ENCODE measurements around the gene ECEL1.

ECEL1 gene

GRCh38 chr2:232523682-232524597 lies 36.3 kb upstream of the ECEL1 start (continued):
- TF ChIP-seq REST (tag by site-specific recombination; IDR thresholded peaks at IDR 0.05) (peak; percentile 46; the same call in 1 of the 2 replicates), ZSCAN18 (tag by site-specific recombination; IDR thresholded peaks at IDR 0.05) (no peak), HOXA7 (CRISPR knock-in tag; IDR thresholded peaks at IDR 0.05; ENCODE audit: borderline replicate concordance) (no peak), MZF1 (tag by site-specific recombination; IDR thresholded peaks at IDR 0.05; ENCODE audit: borderline replicate concordance) (no peak), ZBTB11 (tag by site-specific recombination; conservative IDR thresholded peaks at IDR 0.05; ENCODE audit: low read depth) (peak; percentile 62; the same call in 1 of the 2 replicates), ZNF335 (tag by site-specific recombination; conservative IDR thresholded peaks at IDR 0.05) (peak; percentile 87), ZNF324 (tag by site-specific recombination; IDR thresholded peaks at IDR 0.05) (no peak), PRDM10 (tag by site-specific recombination; IDR thresholded peaks at IDR 0.05) (0 out of 2 replicates have a peak, but pooled peaks have one; percentile 44), SP7 (tag by site-specific recombination; IDR thresholded peaks at IDR 0.05) (no peak), BCL11B (tag by site-specific recombination; IDR thresholded peaks at IDR 0.05; ENCODE audit: low read depth) (no peak), ZXDB (tag by site-specific recombination; IDR thresholded peaks at IDR 0.05) (no peak), ZNF112 (tag by site-specific recombination; IDR thresholded peaks at IDR 0.05) (no peak), ZFP41 (tag by site-specific recombination; IDR thresholded peaks at IDR 0.05; ENCODE audit: borderline replicate concordance) (no peak), OSR2 (tag by site-specific recombination; IDR thresholded peaks at IDR 0.05) (no peak; the same call in 1 of the 2 replicates), ZNF670 (tag by site-specific recombination; IDR thresholded peaks at IDR 0.05; ENCODE audit: low read depth) (no peak), MYNN (tag by site-specific recombination; IDR thresholded peaks at IDR 0.05; ENCODE audit: borderline replicate concordance) (no peak), ZSCAN5A (tag by site-specific recombination; IDR thresholded peaks at IDR 0.05) (no peak), SALL2 (tag by site-specific recombination; IDR thresholded peaks at IDR 0.05; ENCODE audit: borderline replicate concordance) (no peak), ZNF677 (tag by site-specific recombination; IDR thresholded peaks at IDR 0.05) (no peak), ZNF221 (tag by site-specific recombination; IDR thresholded peaks at IDR 0.05; ENCODE audit: borderline replicate concordance) (no peak), EGR2 (tag by site-specific recombination; IDR thresholded peaks at IDR 0.05; ENCODE audit: low read depth) (0 out of 2 replicates have a peak, but pooled peaks have one; percentile 18), ZNF658 (tag by site-specific recombination; IDR thresholded peaks at IDR 0.05) (no peak), ZNF266 (tag by site-specific recombination; IDR thresholded peaks at IDR 0.05; ENCODE audit: low read depth) (no peak), ZIC2 (tag by site-specific recombination; IDR thresholded peaks at IDR 0.05) (0 out of 2 replicates have a peak, but pooled peaks have one; percentile 45), ZNF571 (tag by site-specific recombination; IDR thresholded peaks at IDR 0.05) (no peak)

All from HEK293 (cell line).